ENCODE results near the gene EIF2AK2.
"Not testable (repeated sequence)": the region's sequence is repeated elsewhere in the genome, so short reads cannot be mapped to it uniquely, and the experiment has no call there.

EIF2AK2 gene
- 36.8 to 455 (median 75.6) reads per million in 18 experiments for total RNA-seq

DNA sequence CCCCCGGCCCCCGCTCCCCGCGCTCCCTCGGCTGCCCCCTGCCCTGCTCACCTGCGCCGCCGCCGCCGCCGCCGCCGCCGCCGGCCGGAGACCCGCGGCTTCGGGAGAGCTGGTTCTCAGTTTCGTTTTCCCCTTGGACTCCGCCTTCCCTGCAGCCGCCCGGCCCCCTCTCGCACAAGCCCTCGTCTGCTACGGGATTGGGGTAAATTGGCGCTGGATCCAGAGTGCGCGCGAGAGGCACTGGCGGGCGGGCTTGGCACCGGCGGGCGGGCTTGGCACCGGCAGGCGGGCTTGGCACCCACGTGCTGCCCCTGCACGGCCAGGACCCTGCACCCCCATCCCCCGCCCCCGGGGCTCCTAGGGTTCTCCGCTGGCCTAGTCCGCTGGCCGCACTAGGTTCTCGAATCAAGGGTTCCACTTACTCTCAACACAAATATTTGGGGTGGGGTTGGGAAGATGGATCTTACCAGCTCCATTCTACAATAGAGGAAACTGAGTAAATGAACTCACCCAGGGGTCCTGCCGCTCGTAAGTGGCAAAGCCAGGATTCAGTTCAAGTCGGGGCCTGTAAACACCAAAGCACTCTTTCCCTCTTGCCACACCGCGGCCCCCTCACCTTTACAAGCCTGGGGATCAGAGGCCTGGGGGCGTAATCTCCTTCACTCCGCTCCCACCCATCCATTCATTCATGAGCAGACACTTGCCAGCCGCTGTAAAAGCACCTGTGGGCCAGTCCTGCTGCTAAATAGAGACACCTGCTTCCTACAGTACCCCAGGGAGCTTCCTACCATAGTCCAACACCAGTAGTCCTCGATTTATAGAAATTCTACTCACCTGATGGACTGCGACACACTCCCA, at the start of gene EIF2AK2:
Gene EIF2AK2 (minus strand): TSS at position 124 of the 858 bp plus-strand sequence. CDS start 9,174 bp downstream, outside the sequence.
- peak; percentile 81 to 83 for DNase-seq

DNA sequence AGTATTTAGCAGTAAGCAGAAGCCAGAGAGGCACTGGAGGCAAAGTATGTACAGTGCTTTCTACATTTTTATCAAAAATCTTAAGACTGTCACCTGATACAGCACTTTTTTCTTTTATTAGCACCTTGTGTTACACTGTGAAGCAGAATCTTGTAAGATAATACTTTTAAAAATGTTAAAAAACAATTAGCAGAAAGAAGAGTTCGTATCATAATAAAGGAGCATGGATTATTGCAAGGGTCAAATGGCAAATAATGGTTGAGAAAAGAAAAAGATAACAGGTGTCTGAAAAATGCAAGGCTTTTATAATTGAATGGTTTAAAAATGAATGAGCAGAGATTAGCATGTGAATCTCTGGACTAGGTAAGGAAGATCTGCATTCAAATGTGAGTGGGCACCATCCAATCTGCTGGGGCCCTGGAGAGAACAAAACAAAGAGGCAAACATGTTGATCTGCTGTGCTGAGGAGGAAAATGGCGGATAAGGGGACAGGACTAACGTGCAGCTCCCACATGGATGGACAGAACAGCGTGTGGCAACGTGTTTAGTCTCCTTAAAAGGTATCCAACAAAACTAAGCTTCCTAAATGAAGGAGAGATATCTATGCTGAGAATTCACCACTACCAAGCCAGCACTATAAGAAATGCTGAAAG, 49.0 kb upstream of the EIF2AK2 start:
- DNase-seq = no peak

DNA sequence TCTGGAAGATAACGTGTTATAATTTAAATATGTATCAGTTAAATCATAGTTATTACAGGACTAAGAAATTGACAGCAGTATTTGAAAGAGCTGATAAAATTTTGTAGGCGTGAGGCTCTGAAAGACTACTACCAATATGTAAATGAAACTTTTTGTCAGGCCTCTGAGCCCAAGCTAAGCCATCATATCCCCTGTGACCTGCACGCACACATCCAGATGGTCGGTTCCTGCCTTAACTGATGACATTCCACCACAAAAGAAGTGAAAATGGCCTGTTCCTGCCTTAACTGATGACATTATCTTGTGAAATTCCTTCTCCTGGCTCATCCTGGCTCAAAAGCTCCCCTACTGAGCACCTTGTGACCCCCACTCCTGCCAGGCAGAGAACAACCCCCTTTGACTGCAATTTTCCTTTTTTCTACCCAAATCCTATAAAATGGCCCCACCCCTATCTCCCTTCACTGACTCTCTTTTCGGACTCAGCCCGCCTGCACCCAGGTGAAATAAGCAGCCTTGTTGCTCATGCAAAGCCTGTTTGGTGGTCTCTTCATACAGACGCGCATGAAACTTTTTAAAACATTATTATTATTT, 48.4 kb upstream of the EIF2AK2 start:
- not testable (repeated sequence) for DNase-seq

DNA sequence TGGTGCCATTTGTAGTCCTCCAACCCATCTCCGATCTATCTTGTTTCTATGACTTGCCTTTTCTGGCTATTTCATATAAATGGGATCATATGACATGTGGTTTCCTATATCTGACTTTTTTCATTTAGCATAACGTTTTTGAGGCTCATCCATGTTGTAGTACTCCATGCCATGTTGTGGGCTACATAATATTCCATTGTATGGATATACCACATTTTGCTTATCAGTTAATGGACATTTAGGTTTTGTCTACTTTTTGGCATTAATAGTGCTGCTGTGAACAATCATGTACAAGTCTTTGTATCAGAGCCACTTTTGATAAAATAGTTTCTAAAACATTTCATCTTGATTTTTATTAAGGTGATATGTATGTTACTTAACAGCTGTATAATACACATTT, 46.9 kb upstream of the EIF2AK2 start:
- DNase-seq = no peak

DNA sequence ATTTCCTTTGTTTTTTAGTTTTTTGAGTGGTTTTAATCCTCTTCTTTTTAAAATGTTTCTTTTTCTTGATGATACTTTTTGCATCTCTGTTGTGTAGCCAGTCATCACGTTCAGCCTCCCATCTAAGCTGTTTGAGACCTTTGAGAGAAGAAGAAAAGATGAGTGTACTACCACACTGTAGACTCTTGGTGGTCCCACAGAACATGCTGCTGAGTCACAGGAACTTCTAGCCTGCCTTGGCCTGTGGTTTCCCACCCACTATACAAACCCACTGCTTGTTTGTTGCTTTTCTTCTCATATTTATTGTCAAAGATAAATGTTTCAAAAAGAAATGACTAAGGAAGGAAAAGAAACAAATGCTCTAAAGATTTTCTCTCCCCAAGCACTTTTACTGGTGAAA, 45.0 kb upstream of the EIF2AK2 start:
- peak in 1 of 2 donors; percentile 6 for DNase-seq

DNA sequence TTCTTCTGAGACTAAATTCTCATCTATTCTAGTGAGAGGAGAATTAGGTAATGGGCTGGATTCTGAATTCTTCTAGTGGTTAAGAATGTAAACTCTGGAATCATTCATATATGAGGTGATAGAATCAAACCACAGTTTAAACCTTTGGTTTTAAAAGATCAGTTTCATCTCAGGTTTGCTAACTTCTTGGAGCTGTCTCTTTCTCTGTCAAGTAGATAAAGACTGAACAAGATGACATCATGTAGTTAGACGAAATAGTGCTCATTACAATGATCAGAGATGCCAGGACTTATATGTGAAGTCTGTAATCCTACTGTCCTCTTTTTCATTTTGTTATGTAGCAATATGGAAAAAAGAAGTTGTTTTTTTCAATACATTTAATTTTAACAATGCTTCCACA, 44.4 kb upstream of the EIF2AK2 start:
- DNase-seq = no peak

DNA sequence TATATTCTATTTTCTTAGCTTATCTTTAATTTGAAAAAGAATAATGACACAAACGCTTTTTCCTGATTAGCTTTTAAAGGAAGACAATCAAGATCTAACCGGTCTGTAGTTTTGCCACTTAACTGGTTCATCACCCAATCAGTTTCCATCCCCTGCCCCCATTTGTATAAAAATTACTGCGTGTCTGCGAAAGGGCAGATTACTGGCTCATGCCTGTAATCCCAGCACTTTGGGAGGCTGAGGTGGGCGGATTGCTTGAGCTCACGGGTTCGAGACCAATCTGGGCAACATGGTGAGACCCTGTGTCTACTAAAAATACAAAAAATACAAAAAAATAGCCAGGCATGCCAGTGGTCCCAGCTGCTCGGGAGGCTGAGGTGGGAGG, 41.9 kb upstream of the EIF2AK2 start:
- DNase-seq = no peak

DNA sequence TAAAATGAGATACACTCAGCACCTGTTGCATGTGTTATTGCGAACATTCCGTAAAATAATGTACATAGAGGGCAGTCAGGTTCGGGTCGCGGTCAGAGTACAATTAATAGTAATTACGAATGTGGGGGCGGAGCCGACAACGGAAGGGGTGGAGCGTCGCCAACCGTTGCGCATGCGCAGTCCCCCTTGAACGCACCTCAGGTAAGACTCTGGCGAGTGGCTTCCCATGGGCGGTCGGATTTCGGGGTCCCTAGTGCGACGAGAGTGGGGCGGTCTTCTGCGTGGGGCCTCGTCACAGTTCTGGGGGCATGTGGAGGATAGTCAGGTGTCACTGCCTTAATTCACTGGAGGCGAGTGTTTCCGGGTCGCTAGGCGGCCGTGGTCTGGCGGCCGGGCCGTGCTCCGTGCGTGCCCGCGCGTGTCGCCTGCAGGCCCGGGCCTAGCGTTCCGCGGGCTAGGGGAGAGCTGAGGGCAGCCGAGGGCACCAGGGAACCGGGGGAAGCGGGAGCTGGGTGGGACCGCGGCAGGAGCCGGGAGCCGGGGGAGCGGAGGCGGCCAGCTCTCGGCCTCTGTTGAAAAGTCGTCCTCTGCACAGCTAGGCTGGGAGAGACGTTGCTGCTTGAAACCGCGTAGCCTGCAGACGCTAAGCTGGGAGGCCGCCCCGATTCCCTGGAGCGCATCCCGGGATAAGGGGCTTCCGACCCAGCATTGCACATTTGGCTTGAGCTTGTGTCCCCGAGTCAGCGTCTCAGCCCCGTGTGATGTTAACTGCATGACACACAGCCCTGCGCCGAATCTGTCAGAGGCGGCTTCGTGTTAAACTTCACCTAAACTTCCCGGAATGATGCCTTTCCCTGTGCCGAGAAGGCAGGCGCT, 39.8 kb upstream of the EIF2AK2 start, which contains the start of gene CEBPZOS:
Gene CEBPZOS (plus strand): TSS at position 177 of the 876 bp plus-strand sequence. CDS start 3,209 bp downstream, outside the sequence.
- peak; percentile 81 to 90 for DNase-seq

DNA sequence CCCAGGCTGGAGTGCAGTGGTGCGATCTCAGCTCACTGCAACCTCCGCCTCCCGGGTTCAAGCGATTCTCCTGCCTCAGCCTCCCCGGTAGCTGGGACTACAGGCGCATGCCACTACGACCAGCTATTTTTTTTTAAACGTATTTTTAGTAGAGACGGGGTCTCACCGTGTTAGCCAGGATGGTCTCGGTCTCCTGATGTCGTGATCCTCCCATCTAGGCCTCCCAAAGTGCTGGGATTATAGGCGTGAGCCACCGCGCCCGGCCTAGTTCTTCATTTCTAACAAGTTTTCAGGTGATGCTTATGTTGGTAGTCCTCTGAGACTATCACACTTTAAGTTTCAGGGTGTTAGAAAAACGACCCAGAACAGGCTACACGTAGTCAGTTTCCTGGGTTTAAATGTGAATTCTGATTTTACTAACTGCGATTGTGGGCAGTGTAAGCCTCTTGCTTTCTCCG, 39.1 kb upstream of the EIF2AK2 start:
- not testable (repeated sequence) for DNase-seq

DNA sequence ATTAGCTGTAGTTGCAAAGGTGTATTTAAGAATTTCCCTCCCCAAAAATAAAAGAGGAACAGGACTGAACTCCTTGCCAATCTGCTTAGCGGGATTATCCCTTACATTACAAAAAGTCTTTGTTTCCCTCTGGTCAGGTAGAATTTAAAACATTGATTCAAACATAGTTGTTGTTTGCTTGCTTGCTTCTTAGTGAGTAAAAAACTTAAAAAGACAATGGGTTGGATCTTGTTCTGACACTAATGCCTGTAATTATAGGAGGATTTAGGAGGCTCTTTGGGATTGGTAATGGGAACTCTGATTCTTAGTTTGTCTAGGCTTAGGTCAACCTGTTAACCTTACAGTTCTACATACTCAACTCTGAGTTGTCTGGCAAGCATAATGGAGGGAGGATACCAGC, 35.8 kb upstream of the EIF2AK2 start:
- no peak for DNase-seq

DNA sequence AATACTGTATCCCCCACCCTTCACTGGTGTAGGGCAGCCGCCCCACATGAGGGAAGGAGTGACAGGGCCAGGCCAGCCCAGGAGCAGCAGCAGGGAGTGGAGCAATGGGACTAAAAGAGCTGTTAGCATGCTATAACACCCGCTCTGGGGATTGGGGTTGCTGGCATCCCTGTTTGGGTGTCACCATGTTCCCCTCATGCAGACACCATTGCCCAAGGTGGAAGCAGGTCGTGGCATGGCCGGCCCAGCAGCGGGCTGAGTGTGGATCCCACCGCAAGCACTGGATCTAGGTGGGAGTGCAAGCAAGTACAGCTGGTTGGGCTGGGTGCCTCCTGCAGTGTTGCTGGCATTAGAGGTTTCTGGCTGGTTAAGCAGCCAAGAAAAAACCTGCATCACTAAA, 35.0 kb upstream of the EIF2AK2 start:
- DNase-seq = no peak

DNA sequence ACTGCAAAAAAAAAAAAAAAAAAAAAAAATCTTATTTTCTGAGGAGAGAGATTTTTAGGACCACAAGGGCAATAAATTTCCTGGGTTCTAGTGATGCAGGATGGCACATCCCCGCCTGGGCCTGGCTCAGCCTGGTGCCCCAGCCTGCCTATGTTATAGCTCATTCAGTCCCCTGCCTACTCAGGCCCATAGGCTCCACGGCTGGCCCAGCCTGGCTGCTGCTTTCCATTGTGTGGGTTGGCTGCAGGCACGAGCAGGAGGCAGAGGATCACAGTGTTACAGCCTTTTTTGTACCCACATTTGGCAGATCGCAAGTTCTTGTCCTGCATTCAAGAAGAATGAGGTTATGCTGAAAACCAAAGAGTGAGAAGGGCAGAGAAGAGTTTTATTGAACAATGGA, 34.5 kb upstream of the EIF2AK2 start:
- no peak for DNase-seq

DNA sequence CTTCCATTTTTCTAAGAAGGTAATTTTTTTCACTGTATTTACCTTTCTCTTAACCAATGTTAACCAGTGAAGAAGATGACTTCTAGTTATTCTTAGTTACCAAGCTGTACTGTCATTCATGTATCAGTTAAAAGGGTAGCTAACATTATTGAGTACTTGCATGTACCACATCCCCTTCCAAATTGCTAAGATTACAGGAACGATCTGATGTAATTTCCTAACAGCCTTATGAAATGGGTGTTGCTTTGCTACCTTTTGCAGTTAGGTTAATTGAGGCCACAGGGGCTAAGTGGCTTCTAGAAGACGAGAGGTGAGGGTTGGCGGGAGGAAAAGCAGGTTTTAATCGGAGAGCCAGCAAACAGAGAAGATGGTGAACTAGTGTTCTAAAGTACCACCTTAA, 33.5 kb upstream of the EIF2AK2 start:
- peak in 1 of 2 donors; percentile 6 for DNase-seq

DNA sequence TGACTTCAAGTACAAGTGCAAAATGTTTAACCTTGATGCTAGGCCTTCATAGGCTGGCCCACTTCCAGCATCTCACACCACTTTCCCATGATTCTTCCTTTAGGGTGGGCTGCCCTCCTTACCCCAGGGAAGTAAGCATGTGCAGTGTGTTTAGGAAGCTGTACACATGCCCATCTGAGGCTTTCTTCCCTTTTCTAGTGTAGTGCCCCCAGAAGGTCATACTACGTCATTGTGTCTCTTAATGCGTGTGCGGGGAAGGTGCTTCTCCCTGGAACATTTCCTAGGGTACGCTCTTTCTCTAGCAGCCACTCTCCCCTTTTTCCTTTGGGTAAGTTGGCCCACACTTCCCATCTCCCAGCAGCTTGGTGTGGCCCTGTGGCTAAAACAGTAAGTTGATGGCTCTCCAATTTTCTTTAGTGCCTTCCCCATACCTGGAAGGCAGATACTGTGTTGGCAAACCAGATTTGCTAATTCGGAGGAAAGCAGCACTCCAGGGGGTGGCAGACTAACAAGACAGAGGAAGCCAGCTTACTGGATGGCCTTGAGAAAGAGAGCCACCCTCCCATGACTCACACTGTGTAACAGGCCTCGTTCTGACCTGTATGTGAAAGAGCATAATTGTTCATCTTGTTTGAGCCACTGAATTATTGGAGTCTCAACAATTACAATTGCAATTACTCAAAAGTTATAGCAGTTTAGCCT, 32.8 kb upstream of the EIF2AK2 start:
- DNase-seq = peak; percentile 82 to 87

DNA sequence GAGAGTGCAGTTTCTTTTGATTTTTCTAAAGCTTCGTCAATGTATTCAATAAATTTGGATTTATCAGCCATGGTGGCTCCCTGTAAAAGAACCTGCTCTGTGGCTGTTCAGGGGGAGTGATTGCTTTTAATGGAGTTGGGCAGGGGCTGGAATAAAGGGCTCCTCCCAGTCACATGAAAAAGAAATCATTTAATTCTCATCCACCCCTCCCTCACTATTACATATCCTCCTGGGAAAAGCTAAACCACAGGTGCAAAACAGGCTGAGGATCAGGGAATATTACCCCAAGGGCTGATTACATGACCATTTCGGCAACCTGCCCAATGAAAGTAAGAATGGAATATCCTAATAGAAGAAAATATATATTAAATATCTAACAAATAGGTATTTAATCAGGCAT, 31.8 kb upstream of the EIF2AK2 start, which contains the start of gene SULT6B1:
Gene SULT6B1 (minus strand): TSS at position 101 of the 400 bp plus-strand sequence. CDS start 30 bp downstream, at position 71.
- DNase-seq = no peak

DNA sequence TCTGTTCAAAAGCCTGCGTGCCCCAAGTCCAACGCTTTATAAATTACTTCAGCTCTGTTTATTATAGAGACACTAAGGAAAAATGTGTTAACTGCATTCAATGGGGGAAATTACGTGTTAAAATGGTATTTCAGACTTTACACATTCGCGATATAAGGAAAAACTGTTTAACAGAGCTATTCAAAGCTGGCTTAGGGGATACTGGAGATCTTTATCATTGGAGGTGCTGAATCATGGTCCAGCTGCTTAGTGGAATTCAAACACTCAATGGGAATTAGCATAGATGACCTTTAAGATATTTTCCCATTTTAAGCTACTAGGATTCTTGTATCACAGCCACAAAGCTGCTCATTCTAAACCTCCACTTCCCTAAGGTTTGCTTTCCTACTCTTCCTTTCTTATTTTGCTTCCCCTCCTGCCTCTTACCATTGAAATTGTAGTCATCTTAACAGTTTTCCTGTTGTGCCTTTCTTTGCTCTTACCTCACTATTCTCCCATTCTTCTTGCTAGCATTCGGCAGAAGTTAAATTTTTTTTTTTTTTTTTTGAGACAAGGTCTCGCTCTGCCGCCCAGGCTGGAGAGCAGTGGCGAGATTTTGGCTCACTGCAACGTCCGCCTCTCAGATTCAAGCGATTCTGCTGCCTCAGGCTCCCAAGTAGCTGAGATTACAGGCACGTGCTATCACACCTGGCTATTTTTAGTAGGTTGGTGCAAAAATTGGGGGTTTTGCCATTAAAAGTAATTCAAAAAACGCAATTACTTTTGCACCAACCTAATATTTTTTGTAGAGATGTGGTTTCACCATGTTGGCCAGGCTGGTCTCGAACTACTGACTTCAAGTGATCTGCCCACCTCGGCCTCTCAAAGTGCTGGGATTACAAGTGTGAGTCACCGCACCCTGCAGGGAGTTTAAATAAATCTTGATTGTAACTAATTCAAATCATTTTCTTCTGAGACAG, 25.2 kb upstream of the EIF2AK2 start:
- DNase-seq = no peak

DNA sequence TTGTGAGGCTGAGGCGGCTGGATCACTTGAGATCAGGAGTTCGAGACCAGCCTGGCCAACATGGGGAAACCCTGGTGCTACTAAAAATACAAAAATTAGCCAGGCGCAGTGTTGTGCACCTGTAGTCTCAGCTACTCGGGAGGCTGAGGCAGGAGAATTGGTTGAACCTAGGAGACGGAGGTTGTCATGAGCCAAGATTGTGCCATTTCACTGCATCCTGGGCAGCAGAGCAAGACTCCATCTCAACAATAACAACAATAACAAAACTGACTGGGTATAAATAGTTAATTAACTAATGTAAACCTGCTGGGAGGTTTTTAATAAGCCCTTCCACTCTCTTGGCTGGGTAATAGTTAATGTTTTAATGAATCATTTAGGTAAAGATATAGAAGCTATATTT, 23.9 kb upstream of the EIF2AK2 start:
- DNase-seq = no peak

DNA sequence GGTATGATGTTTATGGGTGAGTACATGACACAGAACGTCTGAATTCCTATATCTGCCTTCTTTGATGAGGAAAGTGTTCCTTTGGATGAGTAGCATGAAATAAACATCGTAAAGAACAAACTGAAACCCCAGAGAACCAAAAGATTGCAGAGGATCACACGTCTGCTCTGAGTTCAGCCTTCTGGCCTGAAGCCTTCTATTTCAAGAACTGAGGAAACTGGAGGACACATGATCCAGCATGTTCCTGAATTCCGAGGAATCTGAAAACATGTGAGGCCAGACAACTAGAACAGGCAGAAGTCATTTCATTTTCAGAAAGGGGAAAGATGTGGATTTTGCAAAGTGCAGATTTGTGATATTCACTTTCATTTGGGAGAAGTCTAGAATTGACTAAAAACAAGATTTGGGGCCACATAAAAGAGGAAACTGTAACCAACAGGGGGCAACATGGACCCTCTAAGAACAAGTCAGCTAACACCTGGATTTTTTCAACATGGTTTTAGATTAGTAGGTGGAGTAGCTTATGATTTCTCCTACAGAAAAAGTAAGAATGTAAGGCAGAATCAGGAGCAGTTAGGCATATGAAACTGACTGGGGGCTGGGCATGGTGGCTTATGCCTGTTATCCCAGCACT, 23.3 kb upstream of the EIF2AK2 start:
- DNase-seq = peak; percentile 34 to 60

DNA sequence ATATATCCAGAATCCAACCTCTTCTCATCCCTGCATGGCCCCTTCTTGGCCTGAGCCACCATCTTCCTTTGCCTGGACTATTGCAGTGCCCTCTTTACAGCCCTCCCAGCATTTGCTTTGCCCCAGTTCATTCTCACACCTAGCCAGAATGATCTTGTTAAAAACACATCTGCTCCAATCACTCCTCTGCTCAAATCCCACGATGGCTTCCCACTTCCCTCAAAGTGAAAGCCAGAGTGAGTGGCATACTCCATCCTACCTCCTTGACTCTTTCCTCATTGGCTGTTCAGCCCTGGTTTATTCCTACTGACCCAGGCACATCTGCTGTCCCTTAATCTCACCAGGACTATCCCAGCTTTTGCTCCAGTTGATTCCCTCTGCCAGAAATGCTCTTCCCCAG, 17.0 kb upstream of the EIF2AK2 start:
- DNase-seq = no peak

DNA sequence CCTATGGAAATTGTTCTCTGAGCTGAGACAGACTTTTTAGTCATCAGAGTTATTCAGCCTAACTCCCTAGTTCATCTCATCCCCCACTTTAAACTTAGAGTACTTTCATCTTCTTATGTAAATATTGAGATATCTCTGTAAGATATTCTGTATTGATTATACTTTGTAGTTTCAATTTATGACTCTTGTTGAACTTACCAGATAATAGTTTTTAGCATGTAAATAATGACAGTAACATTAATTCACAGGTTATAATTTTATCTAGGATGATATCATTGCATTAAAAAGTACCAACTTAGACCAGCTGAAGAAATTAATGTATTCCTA, 14.8 kb upstream of the EIF2AK2 start:
- no peak for DNase-seq
